Transverse colon (tissue), 4 donors: Measurements from ENCODE around the gene CADM2.

ENCODE experiments used
- CTCF ChIP-seq, 5 experiments: fragments of 200-600 bp in 3 of 5; fragments of 450-650 bp in 2 of 5; sonication (generic) in 3 of 5; IDR thresholded peaks; 1 replicate in 2 of 5; 2 replicates in 3 of 5; pipeline ENCODE4 v1.5.1; 2016 to 2017; ENCODE audit warnings: antibody characterized with exemption in 5 of 5, inconsistent platforms in 3 of 5, mild to moderate bottlenecking in 2 of 5, moderate library complexity in 1 of 5
- POLR2A ChIP-seq: fragments of 450-650 bp; IDR thresholded peaks from one replicate; pipeline ENCODE4 v1.6.1; 2016; ENCODE audit warnings: antibody characterized with exemption, mild to moderate bottlenecking, moderate library complexity
- POLR2AphosphoS5 ChIP-seq, 3 donors: sonication (generic); formaldehyde crosslinking; IDR thresholded peaks; one replicate each; pipeline ENCODE4 v1.6.1; 2016; ENCODE audit warnings: antibody characterized with exemption in 3 of 3

GRCh38 chr3:85960793-85961192 is 1002.0 kb downstream of the CADM2 start:
- TF ChIP-seq CTCF (IDR thresholded peaks at IDR 0.05): no peak
- TF ChIP-seq POLR2AphosphoS5 (IDR thresholded peaks at IDR 0.05): no peak
- no peak for TF ChIP-seq POLR2A
